ENCODE data around the gene SUPT4H1. TPM values are rescaled to one million over a fixed set of nuclear protein-coding genes. Genes with fewer than 3 reads are reported as not detected.

SUPT4H1 gene
- total RNA-seq, 1 donor from 2014 or later: 62.6 TPM

- no peak overlapping the region for H3K9ac ChIP-seq (ENCODE audit: low read depth in 1 of 3, low read length in 3 of 3)
- H3K9me3 ChIP-seq (ENCODE audit: control insufficient read depth in 3 of 3, low read length in 3 of 3): no peaks in the 10 kb centered on the region
- H3K4me3 ChIP-seq (ENCODE audit: low read length in 3 of 3): no peak overlapping the region
These were observed 29.4 kb upstream of the SUPT4H1 start for GRCh38 chr17:58381124-58382035.

GRCh38 chr17:58380207-58381123 lies 28.5 kb upstream of the SUPT4H1 start:
- no peaks in the 10 kb centered on the region for H3K36me3 ChIP-seq (ENCODE audit: control insufficient read depth in 3 of 3, insufficient read depth in 3 of 3, low read length in 3 of 3)
- peaks cover 0 to 4% (median 0%) of the 10 kb centered on the region in 3 donors for H3K27me3 ChIP-seq (ENCODE audit: control insufficient read depth in 3 of 3, insufficient read depth in 3 of 3, low read length in 3 of 3)
- no peaks in the 10 kb centered on the region for H3K9me3 ChIP-seq (ENCODE audit: control insufficient read depth in 3 of 3, low read length in 3 of 3)
- peak overlapping the region in 1 of 3 donors; percentile 4 for H3K9ac ChIP-seq (ENCODE audit: low read depth in 1 of 3, low read length in 3 of 3)
- no peak overlapping the region for H3K27ac ChIP-seq (ENCODE audit: low read depth, low read length)
- no peak overlapping the region for H3K4me3 ChIP-seq (ENCODE audit: low read length in 3 of 3)
- peaks cover 0 to 3% (median 0%) of the 10 kb centered on the region in 3 donors for H3K4me1 ChIP-seq (ENCODE audit: control insufficient read depth in 3 of 3, insufficient read depth in 3 of 3, low read length in 3 of 3)

More at GRCh38 chr17:58381124-58382035, 29.4 kb upstream of the SUPT4H1 start:
- Histone ChIP-seq H3K27ac (ENCODE audit: low read depth, low read length) (no peak overlapping the region), H3K27me3 (ENCODE audit: control insufficient read depth in 3 of 3, insufficient read depth in 3 of 3, low read length in 3 of 3) (no peaks in the 10 kb centered on the region), H3K4me1 (ENCODE audit: control insufficient read depth in 3 of 3, insufficient read depth in 3 of 3, low read length in 3 of 3) (peaks cover 0 to 3% (median 0%) of the 10 kb centered on the region in 3 donors), H3K36me3 (ENCODE audit: control insufficient read depth in 3 of 3, insufficient read depth in 3 of 3, low read length in 3 of 3) (no peaks in the 10 kb centered on the region)

- Histone ChIP-seq H3K4me3 (ENCODE audit: low read length in 3 of 3) (no peak overlapping the region), H3K27ac (ENCODE audit: low read depth, low read length) (no peak overlapping the region), H3K9ac (ENCODE audit: low read depth in 1 of 3, low read length in 3 of 3) (no peak overlapping the region)
These were observed 27.5 kb upstream of the SUPT4H1 start for GRCh38 chr17:58379511-58379824.

DNA sequence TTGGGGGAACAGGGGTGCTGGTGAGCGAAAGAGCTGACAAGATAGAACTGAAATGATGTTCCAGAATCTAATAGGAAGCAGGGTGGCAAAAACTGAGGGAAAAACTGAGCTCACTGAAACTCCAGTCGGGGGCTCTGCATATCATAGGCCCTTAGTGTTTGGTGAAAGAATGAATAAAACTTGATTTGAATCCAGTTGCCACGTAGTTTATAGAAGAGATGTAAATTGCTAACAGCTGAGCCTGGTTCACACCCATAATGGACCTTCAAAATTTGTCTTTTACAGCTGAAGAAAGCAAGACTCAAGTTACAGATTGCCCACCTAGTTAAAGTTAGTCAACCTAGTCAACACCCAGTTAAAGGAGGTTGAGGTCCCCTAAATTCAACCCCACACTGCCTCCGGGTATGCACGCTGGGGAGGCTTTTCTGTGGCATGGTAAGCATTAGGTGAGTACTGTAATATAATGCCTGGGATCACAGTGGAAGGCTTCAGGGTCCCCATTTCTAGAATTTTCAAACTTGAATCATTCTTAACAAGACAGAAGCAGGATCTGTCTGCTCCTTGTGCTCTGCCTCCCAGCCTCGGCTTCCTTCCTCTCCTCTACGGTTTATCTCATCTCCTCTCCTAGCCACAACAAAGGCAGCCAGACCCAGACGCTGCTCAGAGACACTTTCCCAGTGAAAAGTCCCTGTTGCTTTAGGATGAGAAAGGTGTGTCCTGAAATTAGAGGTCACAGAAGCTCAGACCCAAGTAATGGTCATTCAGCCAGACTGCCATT lies 26.9 kb upstream of the SUPT4H1 start:
- Histone ChIP-seq H3K36me3 (ENCODE audit: control insufficient read depth in 3 of 3, insufficient read depth in 3 of 3, low read length in 3 of 3) (no peaks in the 10 kb centered on the region), H3K4me1 (ENCODE audit: control insufficient read depth in 3 of 3, insufficient read depth in 3 of 3, low read length in 3 of 3) (peaks cover 0 to 3% (median 0%) of the 10 kb centered on the region in 3 donors), H3K9ac (ENCODE audit: low read depth in 1 of 3, low read length in 3 of 3) (no peak overlapping the region), H3K4me3 (ENCODE audit: low read length in 3 of 3) (no peak overlapping the region), H3K27ac (ENCODE audit: low read depth, low read length) (no peak overlapping the region), H3K9me3 (ENCODE audit: control insufficient read depth in 3 of 3, low read length in 3 of 3) (no peaks in the 10 kb centered on the region), H3K27me3 (ENCODE audit: control insufficient read depth in 3 of 3, insufficient read depth in 3 of 3, low read length in 3 of 3) (peaks cover 0 to 4% (median 0%) of the 10 kb centered on the region in 3 donors)

More at GRCh38 chr17:58379511-58379824, 27.5 kb upstream of the SUPT4H1 start:
- no peaks in the 10 kb centered on the region for H3K36me3 ChIP-seq (ENCODE audit: control insufficient read depth in 3 of 3, insufficient read depth in 3 of 3, low read length in 3 of 3)
- peaks cover 0 to 3% (median 0%) of the 10 kb centered on the region in 3 donors for H3K4me1 ChIP-seq (ENCODE audit: control insufficient read depth in 3 of 3, insufficient read depth in 3 of 3, low read length in 3 of 3)
- H3K9me3 ChIP-seq (ENCODE audit: control insufficient read depth in 3 of 3, low read length in 3 of 3): no peaks in the 10 kb centered on the region
- peaks cover 0 to 4% (median 0%) of the 10 kb centered on the region in 3 donors for H3K27me3 ChIP-seq (ENCODE audit: control insufficient read depth in 3 of 3, insufficient read depth in 3 of 3, low read length in 3 of 3)

DNA sequence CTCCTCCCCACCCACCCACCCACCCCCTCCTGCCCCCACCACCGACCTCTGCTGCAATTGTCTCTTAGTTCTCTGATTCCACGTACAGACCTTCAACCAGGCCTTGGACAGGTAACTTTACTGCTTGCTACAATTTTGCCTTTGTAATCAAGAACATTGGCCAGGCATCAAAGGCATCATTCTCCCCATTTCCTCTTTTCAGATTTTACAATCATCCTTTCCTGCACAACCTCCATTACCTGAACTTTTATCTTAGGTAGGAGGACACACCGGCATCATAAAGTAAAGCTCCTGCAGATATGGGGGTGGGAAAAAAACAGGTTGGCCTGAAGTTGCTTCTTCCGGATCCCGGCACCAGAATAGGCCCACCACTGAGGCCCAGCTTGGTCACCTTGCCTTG lies 25.7 kb upstream of the SUPT4H1 start:
- no peak overlapping the region for H3K27ac ChIP-seq (ENCODE audit: low read depth, low read length)
- H3K4me1 ChIP-seq (ENCODE audit: control insufficient read depth in 3 of 3, insufficient read depth in 3 of 3, low read length in 3 of 3): peaks cover 0 to 3% (median 0%) of the 10 kb centered on the region in 3 donors
- H3K36me3 ChIP-seq (ENCODE audit: control insufficient read depth in 3 of 3, insufficient read depth in 3 of 3, low read length in 3 of 3): no peaks in the 10 kb centered on the region
- H3K9ac ChIP-seq (ENCODE audit: low read depth in 1 of 3, low read length in 3 of 3): no peak overlapping the region
- H3K9me3 ChIP-seq (ENCODE audit: control insufficient read depth in 3 of 3, low read length in 3 of 3): no peaks in the 10 kb centered on the region
- H3K4me3 ChIP-seq (ENCODE audit: low read length in 3 of 3): no peak overlapping the region
- H3K27me3 ChIP-seq (ENCODE audit: control insufficient read depth in 3 of 3, insufficient read depth in 3 of 3, low read length in 3 of 3): peaks cover 0 to 4% (median 0%) of the 10 kb centered on the region in 3 donors

DNA sequence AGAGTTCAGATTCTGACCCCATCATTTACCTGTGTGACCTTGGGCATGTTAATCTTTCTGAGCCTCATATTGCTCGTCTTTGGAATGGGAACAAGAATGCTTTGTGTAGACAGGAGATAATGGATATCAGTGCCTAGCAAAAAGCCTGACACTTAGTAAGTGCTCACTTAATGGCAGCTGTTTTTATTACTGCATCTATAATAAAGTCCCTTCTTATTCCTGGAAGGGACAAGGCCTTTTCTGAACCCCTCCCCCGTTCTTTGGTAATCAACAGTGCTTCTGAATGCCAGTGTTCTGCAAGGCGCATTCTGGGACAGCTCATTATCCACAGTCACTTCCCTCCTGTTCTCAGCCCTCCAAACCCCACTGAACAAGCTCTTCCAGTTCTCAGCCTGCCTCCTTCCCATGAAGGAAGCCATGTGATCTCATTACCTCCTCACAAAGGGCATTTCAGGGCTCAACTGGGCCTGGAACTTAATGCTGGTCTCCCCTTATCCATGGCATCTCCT lies 25.1 kb upstream of the SUPT4H1 start:
- Histone ChIP-seq H3K9ac (ENCODE audit: low read depth in 1 of 3, low read length in 3 of 3) (no peak overlapping the region), H3K27ac (ENCODE audit: low read depth, low read length) (no peak overlapping the region), H3K4me1 (ENCODE audit: control insufficient read depth in 3 of 3, insufficient read depth in 3 of 3, low read length in 3 of 3) (no peaks in the 10 kb centered on the region), H3K9me3 (ENCODE audit: control insufficient read depth in 3 of 3, low read length in 3 of 3) (no peaks in the 10 kb centered on the region), H3K36me3 (ENCODE audit: control insufficient read depth in 3 of 3, insufficient read depth in 3 of 3, low read length in 3 of 3) (no peaks in the 10 kb centered on the region), H3K4me3 (ENCODE audit: low read length in 3 of 3) (no peak overlapping the region), H3K27me3 (ENCODE audit: control insufficient read depth in 3 of 3, insufficient read depth in 3 of 3, low read length in 3 of 3) (peaks cover 0 to 4% (median 0%) of the 10 kb centered on the region in 3 donors)

DNA sequence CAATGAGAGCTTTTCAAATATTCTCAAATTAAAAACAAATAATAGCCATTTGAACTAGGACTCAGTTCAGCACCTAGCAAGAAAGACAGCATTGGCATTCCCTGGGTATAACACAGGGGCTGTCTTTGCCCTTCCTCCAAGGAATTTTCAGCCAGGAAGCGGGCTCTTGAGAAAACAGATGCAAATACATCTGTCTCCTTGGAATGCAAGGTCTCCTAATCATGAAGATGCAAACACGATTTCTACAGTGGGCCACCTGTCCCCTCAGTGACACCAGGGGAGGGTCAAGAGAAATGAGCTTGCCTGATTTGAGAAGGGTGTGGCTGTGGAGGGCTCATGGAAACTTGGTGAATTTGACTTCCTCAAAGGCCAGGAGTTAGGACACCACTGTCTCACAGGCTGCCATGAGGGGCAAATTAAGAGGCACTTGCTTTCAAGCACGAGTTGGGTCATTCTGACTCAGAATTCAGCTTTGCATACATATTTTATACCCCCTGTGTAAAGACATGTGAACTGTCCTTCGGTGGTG lies 24.5 kb upstream of the SUPT4H1 start:
- Histone ChIP-seq H3K27ac (ENCODE audit: low read depth, low read length) (no peak overlapping the region), H3K9ac (ENCODE audit: low read depth in 1 of 3, low read length in 3 of 3) (no peak overlapping the region), H3K4me3 (ENCODE audit: low read length in 3 of 3) (no peak overlapping the region), H3K36me3 (ENCODE audit: control insufficient read depth in 3 of 3, insufficient read depth in 3 of 3, low read length in 3 of 3) (no peaks in the 10 kb centered on the region), H3K4me1 (ENCODE audit: control insufficient read depth in 3 of 3, insufficient read depth in 3 of 3, low read length in 3 of 3) (no peaks in the 10 kb centered on the region), H3K9me3 (ENCODE audit: control insufficient read depth in 3 of 3, low read length in 3 of 3) (no peaks in the 10 kb centered on the region), H3K27me3 (ENCODE audit: control insufficient read depth in 3 of 3, insufficient read depth in 3 of 3, low read length in 3 of 3) (peaks cover 0 to 4% (median 0%) of the 10 kb centered on the region in 3 donors)

DNA sequence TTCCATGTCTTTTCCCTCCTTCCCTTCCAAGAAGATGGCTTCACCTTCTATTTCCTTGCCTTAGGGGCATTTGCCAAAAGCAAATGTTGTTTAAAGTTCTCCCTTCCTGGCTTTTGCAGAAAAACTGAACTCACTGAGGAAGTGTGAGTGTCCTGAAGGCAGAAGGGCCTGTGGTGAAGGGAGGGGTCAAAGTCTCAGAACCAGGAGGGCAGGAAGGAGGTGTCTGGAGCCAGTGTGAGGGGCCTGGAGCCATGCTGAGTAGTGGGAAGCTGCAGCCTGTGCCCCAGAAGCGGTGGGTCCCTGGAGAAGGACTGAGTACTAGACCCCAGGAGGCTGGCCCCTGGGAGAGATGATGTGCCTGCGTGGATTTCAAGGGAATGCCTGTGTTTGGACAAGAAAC lies 23.8 kb upstream of the SUPT4H1 start:
- Histone ChIP-seq H3K9me3 (ENCODE audit: control insufficient read depth in 3 of 3, low read length in 3 of 3) (no peaks in the 10 kb centered on the region), H3K4me1 (ENCODE audit: control insufficient read depth in 3 of 3, insufficient read depth in 3 of 3, low read length in 3 of 3) (no peaks in the 10 kb centered on the region), H3K4me3 (ENCODE audit: low read length in 3 of 3) (no peak overlapping the region), H3K27ac (ENCODE audit: low read depth, low read length) (no peak overlapping the region), H3K9ac (ENCODE audit: low read depth in 1 of 3, low read length in 3 of 3) (no peak overlapping the region), H3K36me3 (ENCODE audit: control insufficient read depth in 3 of 3, insufficient read depth in 3 of 3, low read length in 3 of 3) (no peaks in the 10 kb centered on the region), H3K27me3 (ENCODE audit: control insufficient read depth in 3 of 3, insufficient read depth in 3 of 3, low read length in 3 of 3) (peaks cover 0 to 4% (median 0%) of the 10 kb centered on the region in 3 donors)

DNA sequence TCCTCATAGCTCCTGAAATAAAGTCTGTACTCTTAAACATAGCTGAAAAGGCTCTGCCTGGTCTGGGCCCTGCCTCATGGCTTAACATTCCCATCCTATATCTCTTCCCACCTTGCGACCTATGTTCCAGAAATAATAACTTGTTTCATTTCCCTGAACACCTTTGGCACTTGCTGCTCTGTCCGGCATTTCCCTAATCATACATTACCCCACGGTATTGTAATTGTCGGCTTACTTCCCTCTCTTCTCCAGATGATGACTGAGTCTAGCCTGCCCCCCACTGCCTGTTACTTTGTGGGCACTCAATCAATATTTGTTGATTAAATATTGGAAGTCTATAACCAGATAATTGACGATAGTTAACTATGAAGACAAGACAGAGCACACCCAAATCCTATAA lies 23.3 kb upstream of the SUPT4H1 start:
- H3K36me3 ChIP-seq (ENCODE audit: control insufficient read depth in 3 of 3, insufficient read depth in 3 of 3, low read length in 3 of 3): no peaks in the 10 kb centered on the region
- H3K27me3 ChIP-seq (ENCODE audit: control insufficient read depth in 3 of 3, insufficient read depth in 3 of 3, low read length in 3 of 3): peaks cover 0 to 4% (median 0%) of the 10 kb centered on the region in 3 donors
- H3K27ac ChIP-seq (ENCODE audit: low read depth, low read length): no peak overlapping the region
- H3K4me3 ChIP-seq (ENCODE audit: low read length in 3 of 3): no peak overlapping the region
- no peaks in the 10 kb centered on the region for H3K9me3 ChIP-seq (ENCODE audit: control insufficient read depth in 3 of 3, low read length in 3 of 3)
- H3K4me1 ChIP-seq (ENCODE audit: control insufficient read depth in 3 of 3, insufficient read depth in 3 of 3, low read length in 3 of 3): no peaks in the 10 kb centered on the region
- H3K9ac ChIP-seq (ENCODE audit: low read depth in 1 of 3, low read length in 3 of 3): no peak overlapping the region
